ENCODE measurements around the gene MBD4. TPM values are rescaled to one million over a fixed set of nuclear protein-coding genes. Genes with fewer than 3 reads are reported as not detected.
A peak's percentile ranks its signal among the peaks of the same experiment; 100 is the strongest.

MBD4 gene
- polyA plus RNA-seq, 1 donor (not counting 4 experiments of a cell fraction or from before 2014, with no cell fraction given) = 35.0 TPM

- no peaks in the 10 kb centered on the region for H3K27me3 ChIP-seq (ENCODE audit: control insufficient read depth, extremely low read depth, insufficient read depth, low read length)
- no peaks in the 10 kb centered on the region for H3K9me3 ChIP-seq (ENCODE audit: control insufficient read depth, low read depth, low read length)
- H3K4me3 ChIP-seq (ENCODE audit: control insufficient read depth in 2 of 3, extremely low read depth in 1 of 3, insufficient read depth in 2 of 3, low read depth in 1 of 3, low read length in 3 of 3) = no peak overlapping the region
- peak overlapping the region; percentile 100 for H3K4me2 ChIP-seq (ENCODE audit: control insufficient read depth, extremely low read depth, insufficient read depth, low read depth, low read length)
- H4K20me1 ChIP-seq (ENCODE audit: control insufficient read depth, extremely low read depth, insufficient read depth, low read length) = no peaks in the 10 kb centered on the region
- no peaks in the 10 kb centered on the region for H3K79me2 ChIP-seq (ENCODE audit: control insufficient read depth, insufficient read depth, low read length)
- peaks cover 12 to 24% of the 10 kb centered on the region in 2 experiments for H3K36me3 ChIP-seq (ENCODE audit: control insufficient read depth in 2 of 2, extremely low read depth in 1 of 2, insufficient read depth in 2 of 2, low read length in 2 of 2)
- no peak for DNase-seq (ENCODE audit: low read depth, low spot score)
- no peak overlapping the region for H2AFZ ChIP-seq (ENCODE audit: control insufficient read depth, low read length)
- H3K9me1 ChIP-seq (ENCODE audit: control insufficient read depth, extremely low read depth, insufficient read depth, low read length) = no peaks in the 10 kb centered on the region
- peaks cover 29% of the 10 kb centered on the region for H3K4me1 ChIP-seq (ENCODE audit: control insufficient read depth, extremely low read depth, insufficient read depth, low read length)
- dilution Hi-C loops (cut with MboI; ENCODE audit: extremely low pct_ligation_motif_present, low sequenced_read_pairs) = no loop called here
- no peak for FAIRE-seq
- H3K27ac ChIP-seq (ENCODE audit: control insufficient read depth, insufficient read depth, low read length) = peak overlapping the region; percentile 65
- no peak overlapping the region for H3K9ac ChIP-seq (ENCODE audit: control insufficient read depth, extremely low read depth, insufficient read depth, low read length)
- no peak for TF ChIP-seq EZH2 (IDR thresholded peaks at IDR 0.05; ENCODE audit: low read length)
- no peak for TF ChIP-seq CTCF (optimal IDR thresholded peaks at IDR 0.05 in 1 of 3, IDR thresholded peaks at IDR 0.05 in 1 of 3, conservative IDR thresholded peaks at IDR 0.05 in 1 of 3; ENCODE audit: extremely low read depth in 1 of 3, insufficient read depth in 2 of 3, low read length in 3 of 3)
Measured at GRCh38 chr3:129429080-129429451, 10.7 kb downstream of the MBD4 start.

- DNase-seq (ENCODE audit: low read depth, low spot score) (peak; percentile 65), FAIRE-seq (no peak)
- Histone ChIP-seq H3K27me3 (ENCODE audit: control insufficient read depth, extremely low read depth, insufficient read depth, low read length) (no peaks in the 10 kb centered on the region), H4K20me1 (ENCODE audit: control insufficient read depth, extremely low read depth, insufficient read depth, low read length) (no peaks in the 10 kb centered on the region), H2AFZ (ENCODE audit: control insufficient read depth, low read length) (peak within 1 kb of the TSS; percentile 93), H3K27ac (ENCODE audit: control insufficient read depth, insufficient read depth, low read length) (peak within 1 kb of the TSS; percentile 65), H3K9me3 (ENCODE audit: control insufficient read depth, low read depth, low read length) (no peaks in the 10 kb centered on the region), H3K9ac (ENCODE audit: control insufficient read depth, extremely low read depth, insufficient read depth, low read length) (peak within 1 kb of the TSS; percentile 64), H3K9me1 (ENCODE audit: control insufficient read depth, extremely low read depth, insufficient read depth, low read length) (no peaks in the 10 kb centered on the region), H3K79me2 (ENCODE audit: control insufficient read depth, insufficient read depth, low read length) (no peaks in the 10 kb centered on the region), H3K4me2 (ENCODE audit: control insufficient read depth, extremely low read depth, insufficient read depth, low read depth, low read length) (peak within 1 kb of the TSS; percentile 100), H3K36me3 (ENCODE audit: control insufficient read depth in 2 of 2, extremely low read depth in 1 of 2, insufficient read depth in 2 of 2, low read length in 2 of 2) (peaks cover 10 to 19% of the 10 kb centered on the region in 2 experiments), H3K4me1 (ENCODE audit: control insufficient read depth, extremely low read depth, insufficient read depth, low read length) (peaks cover 35% of the 10 kb centered on the region), H3K4me3 (ENCODE audit: control insufficient read depth in 2 of 3, extremely low read depth in 1 of 3, insufficient read depth in 2 of 3, low read depth in 1 of 3, low read length in 3 of 3) (peak within 1 kb of the TSS; percentile 34 to 86 (median 70))
- dilution Hi-C loops (cut with MboI; ENCODE audit: extremely low pct_ligation_motif_present, low sequenced_read_pairs) = no loop called here
- no peak for TF ChIP-seq EZH2 (IDR thresholded peaks at IDR 0.05; ENCODE audit: low read length)
- TF ChIP-seq CTCF (optimal IDR thresholded peaks at IDR 0.05 in 1 of 3, IDR thresholded peaks at IDR 0.05 in 1 of 3, conservative IDR thresholded peaks at IDR 0.05 in 1 of 3; ENCODE audit: extremely low read depth in 1 of 3, insufficient read depth in 2 of 3, low read length in 3 of 3) = no peak
Measured at GRCh38 chr3:129428376-129429079, 11.2 kb downstream of the MBD4 start, which contains the start of gene EFCAB12. TSS of gene EFCAB12 (minus strand) at chr3:129428636. CDS start at chr3:129428488, 148 bp downstream.
